HepG2 (cell line): ENCODE data around the gene TNKS1BP1. TPM values are rescaled to one million over a fixed set of nuclear protein-coding genes. Genes with fewer than 3 reads are reported as not detected.

Source experiments
- ELF3 ChIP-seq: IDR thresholded peaks from 2 replicates; pipeline ENCODE4 v1.6.1; 2016; ENCODE audit warnings: missing genetic modification reagents, missing compliant biosample characterization
- FOSL1 ChIP-seq: sonication (generic); formaldehyde crosslinking; IDR thresholded peaks from 2 replicates; pipeline ENCODE4 v1.9.0; 2021; ENCODE audit warnings: missing genetic modification reagents, borderline replicate concordance
- FOSL2 ChIP-seq: sonication (generic); formaldehyde crosslinking; IDR thresholded peaks from 2 replicates; pipeline ENCODE4 v1.4.0; 2020; ENCODE audit warnings: missing genetic modification reagents
- GABPA ChIP-seq, 2 experiments: IDR thresholded peaks; 2 replicates each; pipeline ENCODE4 v1.6.1; 2011 to 2016; ENCODE audit warnings: low read depth in 2 of 2, low read length in 1 of 2, missing biosample characterization in 1 of 2, missing genetic modification characterization in 1 of 2
- NCOA1 ChIP-seq: sonication (generic); formaldehyde crosslinking; IDR thresholded peaks from 2 replicates; pipeline ENCODE4 v1.9.0; 2021; ENCODE audit warnings: missing genetic modification reagents
- RARA ChIP-seq: IDR thresholded peaks from 2 replicates; pipeline ENCODE4 v1.6.1; 2016; ENCODE audit warnings: missing genetic modification reagents, missing compliant biosample characterization
- U2AF2 ChIP-seq: fragments of 200-400 bp; formaldehyde crosslinking; IDR thresholded peaks from 2 replicates; pipeline ENCODE4 v1.6.1; 2017; ENCODE audit warnings: low read depth, mild to moderate bottlenecking, low read length
- ZFP37 ChIP-seq: sonication (generic); formaldehyde crosslinking; IDR thresholded peaks from 2 replicates; pipeline ENCODE4 v1.4.0; 2020; ENCODE audit warnings: missing genetic modification reagents, borderline replicate concordance
- ZMAT3 ChIP-seq: sonication (generic); formaldehyde crosslinking; conservative IDR thresholded peaks from 2 replicates; pipeline ENCODE4 v1.7.0; 2021; ENCODE audit warnings: missing genetic modification reagents
- ZNF10 ChIP-seq: sonication (generic); formaldehyde crosslinking; IDR thresholded peaks from 2 replicates; pipeline ENCODE4 v1.4.0; 2020; ENCODE audit warnings: mild to moderate bottlenecking, low read depth, missing genetic modification reagents, borderline replicate concordance
- ZNF12 ChIP-seq: sonication (generic); formaldehyde crosslinking; IDR thresholded peaks from 2 replicates; pipeline ENCODE4 v1.5.0; 2020; ENCODE audit warnings: missing genetic modification reagents
- ZNF598 ChIP-seq: sonication (generic); formaldehyde crosslinking; IDR thresholded peaks from 2 replicates; pipeline ENCODE4 v1.5.1; 2020; ENCODE audit warnings: mild to moderate bottlenecking, missing genetic modification reagents, borderline replicate concordance
- polyA plus RNA-seq, 8 experiments: library from polyadenylated mRNA; depleted of rRNA in 3 of 8; stranded (reverse) in 7 of 8; unstranded in 1 of 8; fragments of >200 nt; fragmentation: Illumina TruSeq in 4 of 8; extraction: Trizol in 4 of 8; gene quantifications; 2 replicates each; pipeline versions ENCODE4 v1.2.1 to v1.2.3, GENCODE V29; 2011 to 2016; ENCODE audit warnings: low read depth in 4 of 8, missing spikeins in 1 of 8, mixed read lengths in 1 of 8; ENCODE audit not compliant: insufficient read depth in 1 of 8
- total RNA-seq, 5 experiments: library from RNA; depleted of rRNA; stranded (reverse); fragments of >200 nt; fragmentation: Illumina TruSeq; extraction: Trizol; gene quantifications; 2 replicates each; pipeline ENCODE4 v1.2.3, GENCODE V29; 2016; ENCODE audit warnings: low read depth in 1 of 5
- TF ChIP-seq, protein P1 (sequence below): sonication (generic); formaldehyde crosslinking; IDR thresholded peaks from 2 replicates; pipeline ENCODE4 v1.5.1; 2020; ENCODE audit warnings: missing genetic modification reagents, mild to moderate bottlenecking, borderline replicate concordance
- TF ChIP-seq, protein P2 (sequence below): sonication (generic); formaldehyde crosslinking; IDR thresholded peaks from 2 replicates; pipeline ENCODE4 v1.5.0; 2020; ENCODE audit warnings: mild to moderate bottlenecking, missing genetic modification reagents
- TF ChIP-seq, protein P3 (sequence below): sonication (generic); formaldehyde crosslinking; IDR thresholded peaks from 2 replicates; pipeline ENCODE4 v1.5.0; 2020; ENCODE audit warnings: missing genetic modification reagents

Gene TNKS1BP1
- total and polyA plus RNA-seq, 2 of the 13 experiments (the other 11 are each of a cell fraction or from before 2014, with no cell fraction given): 13.7 to 15.0 TPM

DNA sequence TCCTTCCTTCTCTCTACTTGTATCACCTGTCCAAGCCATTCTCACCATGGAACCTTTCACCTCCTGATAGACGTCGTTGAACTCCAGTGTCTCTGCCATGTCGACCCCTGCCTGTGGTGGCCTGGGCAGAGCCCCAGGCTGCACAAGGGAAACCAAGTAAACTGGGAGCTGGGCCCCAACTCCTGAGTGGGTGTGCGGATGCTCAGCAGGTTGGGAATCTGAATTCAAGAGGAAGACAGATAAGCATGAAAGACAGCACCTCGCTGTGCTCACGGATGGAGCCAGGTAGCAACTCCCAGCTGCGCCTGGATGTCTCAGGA lies 10.2 kb upstream of the TNKS1BP1 start (continued):
- TF ChIP-seq ZNF12 (CRISPR knock-in tag) (no peak), NCOA1 (no peak), ZNF598 (no peak), ZNF10 (no peak), U2AF2 (no peak), ZMAT3 (no peak), FOSL1 (CRISPR knock-in tag) (no peak), ELF3 (CRISPR knock-in tag) (no peak), RARA (CRISPR knock-in tag) (no peak), GABPA (IDR thresholded peaks at IDR 0.05; ENCODE audit: low read depth, low read length) (no peak), GABPA (CRISPR knock-in tag; IDR thresholded peaks at IDR 0.05; ENCODE audit: low read depth) (no peak), ZFP37 (no peak), FOSL2 (CRISPR knock-in tag) (no peak)
- TF ChIP-seq, protein P1, sequence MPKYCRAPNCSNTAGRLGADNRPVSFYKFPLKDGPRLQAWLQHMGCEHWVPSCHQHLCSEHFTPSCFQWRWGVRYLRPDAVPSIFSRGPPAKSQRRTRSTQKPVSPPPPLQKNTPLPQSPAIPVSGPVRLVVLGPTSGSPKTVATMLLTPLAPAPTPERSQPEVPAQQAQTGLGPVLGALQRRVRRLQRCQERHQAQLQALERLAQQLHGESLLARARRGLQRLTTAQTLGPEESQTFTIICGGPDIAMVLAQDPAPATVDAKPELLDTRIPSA: no peak
- TF ChIP-seq, protein P2, sequence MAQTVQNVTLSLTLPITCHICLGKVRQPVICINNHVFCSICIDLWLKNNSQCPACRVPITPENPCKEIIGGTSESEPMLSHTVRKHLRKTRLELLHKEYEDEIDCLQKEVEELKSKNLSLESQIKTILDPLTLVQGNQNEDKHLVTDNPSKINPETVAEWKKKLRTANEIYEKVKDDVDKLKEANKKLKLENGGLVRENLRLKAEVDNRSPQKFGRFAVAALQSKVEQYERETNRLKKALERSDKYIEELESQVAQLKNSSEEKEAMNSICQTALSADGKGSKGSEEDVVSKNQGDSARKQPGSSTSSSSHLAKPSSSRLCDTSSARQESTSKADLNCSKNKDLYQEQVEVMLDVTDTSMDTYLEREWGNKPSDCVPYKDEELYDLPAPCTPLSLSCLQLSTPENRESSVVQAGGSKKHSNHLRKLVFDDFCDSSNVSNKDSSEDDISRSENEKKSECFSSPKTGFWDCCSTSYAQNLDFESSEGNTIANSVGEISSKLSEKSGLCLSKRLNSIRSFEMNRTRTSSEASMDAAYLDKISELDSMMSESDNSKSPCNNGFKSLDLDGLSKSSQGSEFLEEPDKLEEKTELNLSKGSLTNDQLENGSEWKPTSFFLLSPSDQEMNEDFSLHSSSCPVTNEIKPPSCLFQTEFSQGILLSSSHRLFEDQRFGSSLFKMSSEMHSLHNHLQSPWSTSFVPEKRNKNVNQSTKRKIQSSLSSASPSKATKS (CRISPR knock-in tag): no peak
- TF ChIP-seq, protein P3, sequence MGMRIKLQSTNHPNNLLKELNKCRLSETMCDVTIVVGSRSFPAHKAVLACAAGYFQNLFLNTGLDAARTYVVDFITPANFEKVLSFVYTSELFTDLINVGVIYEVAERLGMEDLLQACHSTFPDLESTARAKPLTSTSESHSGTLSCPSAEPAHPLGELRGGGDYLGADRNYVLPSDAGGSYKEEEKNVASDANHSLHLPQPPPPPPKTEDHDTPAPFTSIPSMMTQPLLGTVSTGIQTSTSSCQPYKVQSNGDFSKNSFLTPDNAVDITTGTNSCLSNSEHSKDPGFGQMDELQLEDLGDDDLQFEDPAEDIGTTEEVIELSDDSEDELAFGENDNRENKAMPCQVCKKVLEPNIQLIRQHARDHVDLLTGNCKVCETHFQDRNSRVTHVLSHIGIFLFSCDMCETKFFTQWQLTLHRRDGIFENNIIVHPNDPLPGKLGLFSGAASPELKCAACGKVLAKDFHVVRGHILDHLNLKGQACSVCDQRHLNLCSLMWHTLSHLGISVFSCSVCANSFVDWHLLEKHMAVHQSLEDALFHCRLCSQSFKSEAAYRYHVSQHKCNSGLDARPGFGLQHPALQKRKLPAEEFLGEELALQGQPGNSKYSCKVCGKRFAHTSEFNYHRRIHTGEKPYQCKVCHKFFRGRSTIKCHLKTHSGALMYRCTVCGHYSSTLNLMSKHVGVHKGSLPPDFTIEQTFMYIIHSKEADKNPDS: no peak
